GM19025 (cell line): ENCODE results near the gene DPP10.

Experiments
- ATAC-seq: cut with Tn5 transposase; IDR thresholded peaks from one replicate; pipeline ENCODE4 v1.9.1; 2021; ENCODE audit warnings: mild to moderate bottlenecking, low read depth, moderate library complexity; ENCODE audit not compliant: unreplicated experiment

Gene DPP10

DNA sequence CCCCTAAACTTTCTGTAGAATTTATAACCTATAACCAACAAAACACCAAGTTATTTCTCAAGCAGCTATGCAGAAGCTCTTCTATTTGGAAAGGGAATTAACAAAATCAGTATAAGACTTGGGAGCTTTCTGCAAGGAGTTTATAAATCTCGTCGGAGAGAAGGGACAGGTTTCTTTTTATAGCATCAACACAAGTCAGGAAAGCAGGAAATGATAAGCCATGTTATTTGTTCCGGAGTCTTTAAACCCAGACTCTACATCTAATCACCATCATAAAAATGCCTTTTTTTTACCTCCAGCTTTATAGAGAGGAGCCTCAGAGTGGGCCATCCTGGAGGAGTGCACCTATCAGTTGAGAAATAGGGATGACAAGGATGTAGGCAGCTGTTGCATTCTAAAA, 137.1 kb downstream of the DPP10 start:
- no peak for ATAC-seq

DNA sequence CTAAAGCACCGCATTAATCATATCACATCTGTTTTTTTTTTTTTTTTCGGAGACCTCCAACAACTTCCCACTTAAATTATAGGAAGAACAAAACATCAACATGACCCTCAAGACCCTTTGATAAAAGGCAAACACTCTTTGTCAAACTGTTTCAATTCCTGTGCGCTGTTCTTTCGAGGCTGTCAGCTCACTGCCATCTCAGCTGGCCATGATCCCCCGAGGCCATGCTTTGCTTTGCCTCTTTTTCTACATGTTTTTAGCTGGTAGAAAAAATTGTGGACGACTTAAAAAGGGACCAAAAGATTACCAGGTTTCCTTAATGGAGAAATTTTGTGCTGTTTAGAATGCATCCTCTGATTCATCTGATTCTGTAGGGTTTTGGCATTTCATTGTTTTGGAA, 138.2 kb downstream of the DPP10 start:
- no peak for ATAC-seq

- ATAC-seq = no peak
Observed at GRCh38 chr2:114598329-114598728, 155.9 kb downstream of the DPP10 start.

DNA sequence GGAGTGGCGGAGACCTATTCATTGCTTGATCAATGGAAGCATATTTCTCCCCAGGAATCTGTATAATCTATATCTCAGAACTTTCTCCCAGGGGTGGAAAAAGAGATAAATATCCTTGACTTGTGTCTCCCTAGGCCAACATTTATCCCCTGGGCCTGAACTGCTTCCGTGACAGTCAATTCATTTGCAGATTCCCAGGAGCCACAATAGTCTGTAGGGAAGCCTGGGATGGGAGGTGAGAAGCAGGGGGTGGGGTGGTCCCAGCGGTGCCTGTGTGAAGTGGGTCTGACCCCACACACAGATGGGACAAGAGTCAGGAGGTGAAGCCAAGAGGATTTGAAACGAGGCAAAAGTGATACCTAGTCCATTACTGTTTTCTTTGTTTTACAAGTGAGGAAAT, 166.8 kb downstream of the DPP10 start:
- ATAC-seq = no peak

- no peak for ATAC-seq
Observed at GRCh38 chr2:114609801-114610200, 167.4 kb downstream of the DPP10 start.

DNA sequence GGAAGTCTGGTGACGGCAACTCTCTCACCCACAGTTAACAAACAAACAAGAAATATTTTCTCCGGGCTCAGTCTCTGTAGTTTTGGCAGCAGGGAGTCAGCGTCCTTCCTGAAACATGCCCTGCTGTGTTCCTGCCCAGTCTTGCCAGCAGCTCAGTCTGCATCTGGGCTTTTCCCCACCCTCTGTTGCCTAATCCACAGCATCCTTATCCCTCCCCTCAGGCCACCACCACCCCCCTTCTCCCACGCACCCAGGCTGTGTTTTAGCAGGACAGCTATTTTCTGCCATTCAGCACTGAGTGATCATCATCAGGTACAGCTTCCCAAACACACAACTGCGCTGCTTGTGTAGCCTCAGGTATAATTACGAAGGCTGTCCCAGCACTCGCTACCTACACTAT, 168.2 kb downstream of the DPP10 start:
- no peak for ATAC-seq

DNA sequence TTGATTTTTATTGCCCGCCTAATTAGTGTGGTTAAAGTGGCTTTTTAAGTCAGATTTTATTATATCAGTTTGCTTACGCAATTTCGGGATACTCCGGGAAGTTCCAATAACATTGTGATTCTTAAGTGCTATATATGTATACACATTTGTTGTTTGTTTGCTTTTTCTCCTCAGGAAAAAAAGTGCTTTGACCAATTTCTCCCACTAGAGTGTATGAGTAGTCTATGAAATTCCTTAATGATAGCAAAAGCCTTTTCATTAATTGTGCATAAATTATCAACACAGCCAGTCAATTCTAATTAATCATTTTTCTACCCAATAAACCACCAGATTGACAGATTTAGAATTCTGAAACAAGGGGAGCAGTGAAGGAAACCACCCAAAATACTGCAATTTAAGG, 172.2 kb downstream of the DPP10 start:
- no peak for ATAC-seq

DNA sequence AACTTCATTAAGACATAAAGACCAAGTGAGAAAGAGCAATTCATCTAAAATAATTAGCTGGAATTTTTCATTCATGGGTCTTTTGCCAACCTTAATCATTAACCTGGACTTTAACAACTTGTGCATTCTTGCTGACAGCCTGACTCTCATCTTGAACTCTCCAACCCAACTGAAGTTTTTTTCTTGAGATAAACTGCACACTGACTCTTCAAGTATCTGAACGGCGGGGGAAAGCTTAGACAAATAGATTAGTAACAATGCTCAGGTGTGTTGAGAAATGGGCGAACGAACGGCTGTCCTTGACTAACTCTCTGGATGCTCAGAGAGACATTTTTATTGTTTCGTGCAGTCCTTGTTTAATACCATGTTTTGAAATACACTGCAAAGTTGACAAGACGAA, 186.0 kb downstream of the DPP10 start:
- ATAC-seq = no peak

DNA sequence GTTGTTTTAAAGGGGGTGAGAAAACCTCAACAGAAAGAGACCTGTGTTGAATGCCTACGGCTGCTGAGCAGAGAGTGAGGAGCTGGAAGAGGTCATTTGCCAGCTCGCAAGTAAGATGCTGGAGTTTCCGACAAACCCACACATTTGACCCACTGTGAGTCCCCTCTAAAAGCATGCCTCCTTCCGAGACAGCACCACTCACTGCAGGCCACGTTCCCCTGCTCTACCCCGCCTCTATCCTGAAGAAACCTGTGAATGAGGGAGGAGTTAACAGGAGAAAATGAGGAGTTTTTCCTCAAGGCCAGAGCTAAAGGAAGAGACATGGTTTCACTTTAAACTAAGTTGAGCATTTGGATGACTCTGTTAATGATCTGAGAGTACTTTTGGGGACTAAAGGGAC, 188.7 kb downstream of the DPP10 start:
- no peak for ATAC-seq

- no peak for ATAC-seq
Observed at GRCh38 chr2:114642166-114642770, 199.8 kb downstream of the DPP10 start.

- ATAC-seq = no peak
Observed at GRCh38 chr2:114642988-114643553, 200.6 kb downstream of the DPP10 start.

GRCh38 chr2:114651933-114652332, 209.5 kb downstream of the DPP10 start:
- ATAC-seq = no peak

GRCh38 chr2:114659880-114660279, 217.4 kb downstream of the DPP10 start:
- no peak for ATAC-seq

DNA sequence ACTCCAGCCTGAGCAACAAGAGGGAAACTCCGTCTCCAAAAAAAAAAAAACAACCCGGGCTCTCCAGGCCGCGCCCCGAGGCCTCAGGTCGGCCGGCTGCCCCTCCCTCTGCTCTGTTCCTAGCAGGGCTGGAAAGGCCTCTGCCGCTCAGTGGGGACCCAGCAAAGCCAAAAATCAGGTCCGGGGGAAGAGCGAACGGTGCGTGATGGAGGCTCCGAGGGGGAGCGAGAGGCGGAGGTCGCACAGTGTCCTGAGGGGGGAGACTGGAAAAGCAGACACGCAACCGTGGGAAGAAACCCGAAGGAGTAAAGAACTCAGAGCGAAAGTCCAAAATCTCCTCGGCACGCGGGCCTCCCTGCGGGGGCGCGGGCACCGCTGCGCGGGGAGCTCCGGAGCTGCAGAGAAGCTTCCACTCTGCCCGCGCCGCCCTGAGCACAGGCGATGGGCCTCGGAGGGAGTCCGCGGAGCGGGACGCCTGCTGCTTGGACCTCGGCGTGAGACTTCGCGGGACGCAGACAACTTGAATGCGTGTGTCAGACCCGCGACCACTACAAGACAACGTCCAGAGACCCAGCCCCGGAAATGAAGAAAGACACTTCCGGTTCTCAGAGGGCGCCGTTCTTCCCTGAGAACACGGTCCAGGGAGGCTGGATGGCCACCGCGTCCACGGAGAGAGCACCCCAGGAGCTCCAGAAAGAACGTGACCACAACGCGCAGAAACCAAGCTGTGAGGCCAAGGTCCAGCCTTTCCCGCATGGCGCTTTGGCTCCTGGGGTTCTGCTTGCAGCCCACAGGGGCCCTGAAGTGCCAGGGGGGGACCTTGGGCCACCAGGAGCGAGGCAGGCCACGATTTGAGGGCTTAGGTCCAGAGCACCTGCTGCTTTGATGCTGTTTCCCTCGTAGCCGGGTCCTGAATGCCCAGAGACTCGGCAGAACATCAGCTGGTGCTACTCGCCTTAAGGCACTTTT, 219.8 kb downstream of the DPP10 start:
- no peak for ATAC-seq

DNA sequence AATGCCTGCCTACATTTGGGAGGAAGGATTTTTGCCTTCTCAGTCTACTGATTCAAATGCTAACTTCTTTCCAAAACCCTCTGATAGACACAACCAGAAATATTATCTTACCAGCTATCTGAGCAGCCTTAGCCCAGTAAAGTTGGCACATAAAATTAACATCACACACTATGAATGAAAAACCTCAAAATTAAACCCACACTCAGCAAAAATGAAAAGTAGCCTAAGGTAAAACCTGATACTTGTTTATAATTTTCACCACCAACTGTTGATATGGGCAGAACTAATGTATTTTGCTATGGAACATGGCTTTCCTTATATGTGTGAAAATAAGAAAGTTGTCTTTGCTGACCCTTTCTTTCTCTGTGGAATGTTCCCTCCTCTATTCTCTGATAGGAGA, 226.0 kb downstream of the DPP10 start:
- ATAC-seq = no peak

DNA sequence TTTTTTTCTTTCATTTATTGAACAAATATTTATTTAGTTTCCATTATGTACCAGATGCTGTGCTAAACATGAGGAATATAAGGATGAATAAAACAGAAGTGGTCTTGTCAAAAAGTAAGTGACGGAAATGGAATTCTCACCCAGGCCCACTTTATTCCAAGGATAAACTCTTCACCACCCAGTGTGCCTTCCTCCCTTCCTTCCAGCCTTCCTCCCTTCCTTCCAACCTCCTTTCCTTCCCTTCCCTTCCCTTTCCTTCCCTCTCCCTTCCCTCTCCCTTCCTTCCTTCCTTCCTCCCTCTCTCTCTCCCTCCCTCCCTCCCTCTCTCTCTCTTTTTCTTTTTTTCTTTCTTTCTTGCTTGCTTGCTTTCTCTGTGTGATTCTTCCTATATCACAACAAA, 240.8 kb downstream of the DPP10 start:
- no peak for ATAC-seq

DNA sequence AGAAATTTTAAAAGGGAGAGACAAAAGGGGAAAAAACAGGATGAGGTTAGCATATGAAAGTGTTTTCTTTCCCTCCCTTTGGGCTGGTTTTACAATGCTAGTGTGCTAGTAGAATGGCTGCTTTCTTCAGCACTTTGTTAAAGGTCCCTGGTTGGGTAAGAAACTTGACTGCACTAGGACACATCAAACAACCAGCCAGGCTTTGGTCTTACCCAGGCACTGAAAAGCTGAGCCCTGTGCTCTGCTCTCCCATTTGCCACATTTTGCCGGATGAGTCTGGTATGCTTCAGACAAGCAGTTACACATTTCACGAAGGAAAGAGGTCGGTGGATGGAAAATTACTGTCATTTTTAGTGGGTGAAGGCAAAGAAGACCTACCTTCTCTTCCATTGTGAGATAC, 242.0 kb downstream of the DPP10 start:
- ATAC-seq = no peak

GRCh38 chr2:114685102-114685501, 242.7 kb downstream of the DPP10 start:
- no peak for ATAC-seq

DNA sequence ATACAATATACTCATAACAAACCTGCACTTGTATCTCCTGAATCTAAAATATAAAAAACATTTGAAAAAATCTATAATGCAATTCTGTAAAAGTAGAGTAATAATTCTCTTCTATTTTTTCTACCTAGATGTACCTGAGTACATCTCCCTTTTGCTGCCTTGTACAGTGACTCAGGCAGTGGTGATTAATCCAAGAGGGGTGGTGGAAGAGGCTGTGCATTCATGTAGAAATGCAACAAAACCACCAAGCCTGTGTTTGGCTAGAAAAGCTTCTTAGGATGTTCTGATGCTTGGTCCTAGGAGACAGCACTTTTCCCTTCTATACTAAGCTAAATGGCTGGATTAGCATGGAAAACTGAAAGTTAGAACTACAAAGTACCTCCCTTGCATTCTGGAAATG, 245.8 kb downstream of the DPP10 start:
- ATAC-seq = no peak

DNA sequence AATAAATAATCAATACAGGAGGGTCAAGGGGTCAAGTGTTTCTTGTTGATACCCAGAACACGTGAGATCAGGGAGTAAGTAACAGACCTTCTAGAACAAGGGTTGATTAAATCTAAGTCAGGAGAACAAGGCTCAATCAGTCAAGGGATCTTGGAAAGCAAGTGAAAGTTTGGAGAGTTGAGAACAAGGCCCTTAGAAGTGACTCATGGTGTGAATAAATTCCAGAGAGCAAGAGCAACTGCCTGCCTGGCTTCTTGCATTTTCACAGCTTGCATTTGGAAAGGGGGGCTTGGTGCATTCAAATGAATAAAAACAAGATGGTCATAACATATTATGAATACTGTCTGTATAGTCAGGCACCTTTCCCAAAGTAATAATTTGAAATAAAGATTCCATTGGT, 256.1 kb downstream of the DPP10 start:
- ATAC-seq = no peak

GRCh38 chr2:114699423-114699944, 257.0 kb downstream of the DPP10 start:
- ATAC-seq = no peak
